GM11168 (cell line): ENCODE data around the gene ARMS2.

Experiments
- in situ Hi-C: fragments of 300-500 bp; cut with MboI; formaldehyde crosslinking; loops from one replicate; pipeline ENCODE4 v1.12.0; 2022; ENCODE audit warnings: low sequenced_read_pairs; ENCODE audit not compliant: unreplicated experiment

ARMS2 gene

DNA sequence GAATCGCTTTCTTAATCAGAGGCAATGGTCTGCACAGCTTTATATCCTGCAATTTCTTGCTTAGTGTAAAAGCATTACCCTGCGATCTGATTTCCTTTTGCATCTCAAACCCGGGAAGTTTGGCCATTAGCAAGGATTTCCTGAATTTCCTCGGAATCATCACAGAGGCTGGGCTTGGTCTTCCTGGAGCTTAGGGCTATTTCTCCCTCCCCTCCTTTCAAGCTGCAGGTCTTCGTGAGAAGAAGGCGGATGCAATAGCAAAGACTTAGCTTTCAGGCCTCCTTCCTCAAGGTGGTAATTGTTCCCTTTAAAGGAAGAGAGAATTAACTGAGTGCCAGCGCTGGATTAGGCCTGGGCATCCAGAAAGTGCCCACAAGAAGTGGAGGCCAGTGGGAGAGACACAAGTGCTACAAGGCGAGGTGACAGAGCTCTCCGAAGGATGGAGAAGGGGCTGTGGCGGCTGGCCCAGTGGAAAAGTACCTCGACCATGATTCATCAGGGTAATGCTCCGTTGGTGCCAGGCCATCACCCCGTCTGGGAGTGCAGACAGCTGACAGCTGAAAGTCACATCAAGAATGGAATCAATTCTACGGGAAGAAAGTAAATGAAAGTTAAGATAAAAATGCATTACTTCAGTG is 4.0 kb upstream of the ARMS2 start:
- in situ Hi-C loops = no loop called here

DNA sequence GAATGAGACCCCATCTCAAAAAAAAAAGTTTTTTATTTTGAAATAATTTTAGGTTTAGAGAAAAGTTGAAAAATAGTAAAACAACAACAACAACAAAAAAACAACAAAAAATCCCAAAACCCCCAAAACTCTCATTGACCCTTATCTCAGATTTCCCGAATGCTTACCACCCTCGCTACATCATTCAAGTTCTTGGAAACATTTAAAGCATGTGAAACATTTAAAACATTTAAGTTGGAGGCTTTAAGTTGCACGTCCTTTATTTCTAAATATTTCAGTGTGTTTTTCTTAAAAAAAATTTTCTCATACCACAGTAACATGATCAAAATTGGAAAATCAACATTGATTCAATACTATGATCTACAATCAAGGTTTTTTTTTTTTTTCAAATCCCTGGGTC is 382 bp upstream of the ARMS2 start:
- in situ Hi-C loops = no loop called here

DNA sequence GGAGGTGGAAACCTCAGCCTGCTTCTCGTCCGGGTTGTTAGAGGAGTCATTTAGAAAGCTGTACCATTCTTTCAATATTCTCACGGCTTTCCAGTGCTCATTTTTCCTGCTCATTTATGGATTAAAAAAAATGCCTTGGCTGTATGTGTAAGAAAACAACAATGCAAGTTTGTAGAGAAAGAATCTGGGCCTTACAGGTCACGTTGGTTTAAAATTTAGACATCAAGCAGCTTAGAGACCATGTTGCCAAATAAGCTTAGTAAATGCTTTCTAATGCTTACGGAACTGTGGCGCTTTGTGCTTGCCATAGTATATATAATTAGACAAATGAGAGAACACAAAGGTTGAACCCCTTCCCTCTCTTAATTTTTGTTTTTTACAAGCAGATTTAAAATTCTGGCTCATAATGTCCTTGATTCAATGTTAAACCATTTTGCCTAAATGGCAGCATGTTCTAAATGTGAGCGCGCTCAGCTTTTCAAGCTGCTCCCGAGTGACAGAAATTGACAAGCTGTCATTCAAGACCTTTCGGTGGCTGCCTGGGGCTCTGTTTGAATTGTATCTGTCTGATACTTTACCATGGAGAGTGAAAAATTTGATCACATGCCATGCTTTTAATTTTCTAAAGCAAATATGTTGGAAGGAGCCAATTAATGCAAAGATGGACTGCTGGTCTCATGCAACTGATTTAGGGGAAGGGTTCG is 1.1 kb downstream of the ARMS2 start:
- in situ Hi-C loops = no loop called here

DNA sequence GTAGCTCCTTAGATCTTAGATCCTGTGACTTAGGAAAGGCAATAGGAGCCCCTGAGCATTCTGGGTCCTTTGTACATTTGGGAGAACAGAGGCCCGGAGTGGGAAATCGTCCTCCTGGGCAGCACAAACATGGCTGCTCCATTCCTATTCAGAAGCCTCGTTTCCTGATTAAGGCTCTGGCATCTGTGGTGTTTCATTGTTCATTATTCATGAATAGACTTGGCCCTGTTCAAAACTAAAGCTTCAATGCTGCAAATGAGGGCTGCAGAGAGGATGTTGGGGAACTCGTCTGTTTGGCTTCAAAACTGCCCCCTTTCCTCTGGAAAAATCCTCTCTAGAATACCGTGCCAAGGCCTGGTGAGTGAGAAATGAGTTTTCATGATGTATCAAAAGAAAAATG is 3.5 kb downstream of the ARMS2 start:
- in situ Hi-C loops = no loop called here

DNA sequence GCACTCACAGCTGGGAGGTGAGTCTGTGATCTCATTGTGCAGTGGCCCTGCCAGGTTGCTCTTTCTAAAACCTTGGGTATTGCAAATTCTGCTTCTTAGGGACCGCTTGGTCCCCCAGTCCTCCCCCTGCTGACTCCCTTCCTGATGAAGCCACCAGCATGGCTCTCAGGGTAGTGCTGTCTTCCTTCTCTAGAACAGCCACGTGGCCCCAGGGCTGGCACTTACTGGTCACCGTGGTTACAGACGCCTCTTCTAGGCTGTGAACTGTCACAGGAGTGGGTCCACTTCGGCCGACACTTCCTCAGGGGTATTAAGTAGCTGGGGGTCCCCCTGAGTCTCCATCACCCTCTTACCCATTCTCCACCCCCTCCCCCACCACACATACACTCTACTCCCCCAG is 4.2 kb downstream of the ARMS2 start:
- in situ Hi-C loops = no loop called here

DNA sequence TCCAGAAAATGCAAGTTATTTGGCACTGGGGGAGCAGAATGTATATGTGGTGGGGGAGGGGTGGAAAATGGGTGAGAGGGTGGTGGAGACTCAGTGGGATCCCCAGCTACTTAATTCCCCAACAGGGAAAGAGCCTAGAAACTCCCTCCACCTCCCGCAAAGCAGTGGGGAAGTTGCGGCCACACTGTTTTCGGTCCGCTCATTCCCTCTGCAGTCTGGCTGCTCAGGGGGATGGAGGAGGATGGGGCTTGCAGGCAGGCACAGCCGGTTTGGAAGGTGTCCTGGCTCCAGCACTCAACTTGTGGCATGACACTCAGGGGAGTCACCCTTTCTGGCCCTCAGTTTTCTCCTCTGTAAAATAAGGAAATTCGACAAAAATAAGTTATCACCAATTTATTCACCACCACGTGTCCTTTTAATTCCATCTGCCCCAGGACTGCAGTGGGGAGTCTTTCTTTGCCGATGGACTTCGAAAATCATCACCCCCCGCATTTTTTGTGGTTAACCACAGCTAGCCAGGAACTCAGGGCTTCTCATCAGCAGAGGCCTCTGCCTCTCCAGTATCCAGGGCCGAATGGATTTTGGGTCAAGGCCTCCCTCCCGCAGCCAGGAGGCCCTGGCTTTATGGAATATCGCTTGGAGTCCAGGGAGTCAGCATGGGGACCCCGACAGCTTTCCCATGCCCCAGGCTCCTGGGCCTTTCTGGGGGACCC is 5.3 kb downstream of the ARMS2 start:
- in situ Hi-C loops = no loop called here

DNA sequence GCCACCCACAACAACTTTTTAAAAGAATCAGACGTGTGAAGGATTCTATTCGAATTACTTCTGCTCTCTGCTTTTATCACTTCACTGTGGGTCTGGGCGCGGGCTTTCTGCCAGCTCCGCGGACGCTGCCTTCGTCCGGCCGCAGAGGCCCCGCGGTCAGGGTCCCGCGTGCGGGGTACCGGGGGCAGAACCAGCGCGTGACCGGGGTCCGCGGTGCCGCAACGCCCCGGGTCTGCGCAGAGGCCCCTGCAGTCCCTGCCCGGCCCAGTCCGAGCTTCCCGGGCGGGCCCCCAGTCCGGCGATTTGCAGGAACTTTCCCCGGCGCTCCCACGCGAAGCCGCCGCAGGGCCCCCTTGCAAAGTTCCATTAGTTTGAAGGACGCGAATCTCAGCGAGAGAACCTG is 6.4 kb downstream of the ARMS2 start:
- in situ Hi-C loops = no loop called here

DNA sequence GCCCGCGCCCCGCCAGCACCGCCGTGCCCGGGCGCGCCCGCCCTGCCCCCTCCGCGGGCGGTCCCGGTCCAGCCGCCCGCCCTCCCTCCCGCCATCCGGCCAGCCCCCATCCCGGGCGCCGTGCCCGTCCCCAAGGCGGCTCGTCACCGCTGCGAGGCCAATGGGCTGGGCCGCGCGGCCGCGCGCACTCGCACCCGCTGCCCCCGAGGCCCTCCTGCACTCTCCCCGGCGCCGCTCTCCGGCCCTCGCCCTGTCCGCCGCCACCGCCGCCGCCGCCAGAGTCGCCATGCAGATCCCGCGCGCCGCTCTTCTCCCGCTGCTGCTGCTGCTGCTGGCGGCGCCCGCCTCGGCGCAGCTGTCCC is 6.9 kb downstream of the ARMS2 start, which contains the start of gene HTRA1:
Gene HTRA1, plus strand, starts transcription at position 187 of the 362 bp plus-strand sequence. Its CDS starts 100 bp downstream, at position 287.
- in situ Hi-C loops = no loop called here

DNA sequence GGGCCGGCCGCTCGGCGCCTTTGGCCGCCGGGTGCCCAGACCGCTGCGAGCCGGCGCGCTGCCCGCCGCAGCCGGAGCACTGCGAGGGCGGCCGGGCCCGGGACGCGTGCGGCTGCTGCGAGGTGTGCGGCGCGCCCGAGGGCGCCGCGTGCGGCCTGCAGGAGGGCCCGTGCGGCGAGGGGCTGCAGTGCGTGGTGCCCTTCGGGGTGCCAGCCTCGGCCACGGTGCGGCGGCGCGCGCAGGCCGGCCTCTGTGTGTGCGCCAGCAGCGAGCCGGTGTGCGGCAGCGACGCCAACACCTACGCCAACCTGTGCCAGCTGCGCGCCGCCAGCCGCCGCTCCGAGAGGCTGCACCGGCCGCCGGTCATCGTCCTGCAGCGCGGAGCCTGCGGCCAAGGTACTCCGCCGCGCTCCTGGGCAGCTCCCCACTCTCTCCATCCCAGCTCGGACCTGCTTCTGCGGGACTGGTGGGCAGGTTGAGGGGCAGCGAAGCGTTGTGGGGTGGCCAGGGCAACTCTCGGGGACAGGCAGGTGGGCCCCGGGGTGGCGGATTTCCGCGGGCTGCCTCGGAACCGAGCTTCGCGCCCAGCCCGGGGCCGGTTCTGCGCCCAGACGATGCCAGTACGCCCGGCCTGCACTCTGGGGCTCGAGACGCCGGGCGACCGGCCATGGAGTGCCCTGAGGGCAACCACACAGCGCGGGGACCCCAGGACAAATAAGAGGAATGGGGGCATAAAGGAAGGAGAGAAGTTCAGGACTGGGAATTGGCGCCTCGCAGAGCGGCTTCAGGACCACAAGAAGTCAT is 7.5 kb downstream of the ARMS2 start:
- in situ Hi-C loops = no loop called here

DNA sequence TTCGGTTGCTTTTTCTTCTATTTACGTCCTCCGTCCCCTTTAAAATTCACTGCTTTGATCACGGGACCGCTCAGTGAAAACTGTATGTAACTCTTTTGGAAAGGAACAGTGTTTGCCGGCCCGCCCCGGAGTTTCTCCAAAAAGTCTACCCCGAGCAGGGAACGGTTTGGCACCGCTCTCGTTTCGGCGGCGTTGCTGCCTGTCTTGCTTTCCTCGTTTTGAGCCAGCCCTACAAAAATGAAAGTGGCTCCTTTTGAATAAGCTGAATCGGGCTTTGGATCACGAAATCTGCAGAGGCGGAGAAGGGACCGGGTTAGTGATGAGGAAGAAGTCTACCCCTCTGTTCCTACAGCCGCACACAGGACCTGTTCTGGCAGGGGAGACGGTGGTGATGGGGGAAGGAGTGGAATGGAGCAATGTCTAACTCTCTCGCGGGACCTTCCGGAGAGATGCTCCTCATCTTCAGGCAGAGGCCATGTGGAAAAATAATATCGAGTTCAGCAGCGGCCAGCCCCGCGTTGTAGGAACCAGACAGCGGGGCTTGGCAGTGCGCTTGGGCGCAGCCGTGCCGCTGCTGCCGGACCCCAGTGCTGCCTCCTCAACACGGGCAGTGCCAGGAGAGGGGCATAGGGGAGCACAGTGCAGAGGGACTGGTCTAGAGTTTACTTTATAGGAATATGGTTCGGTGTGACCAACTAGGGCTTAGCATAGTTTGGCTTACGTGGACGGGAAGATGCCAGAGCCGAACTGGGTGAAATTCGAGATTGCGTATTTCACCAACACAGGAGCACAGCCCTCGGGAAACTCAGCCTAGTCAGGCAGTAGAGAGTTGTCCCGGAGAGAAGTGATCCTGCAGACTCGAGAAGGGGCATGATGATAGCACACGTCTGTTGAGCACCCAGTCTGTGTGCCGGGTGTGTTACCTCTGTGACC is 8.3 kb downstream of the ARMS2 start:
- in situ Hi-C loops = no loop called here

DNA sequence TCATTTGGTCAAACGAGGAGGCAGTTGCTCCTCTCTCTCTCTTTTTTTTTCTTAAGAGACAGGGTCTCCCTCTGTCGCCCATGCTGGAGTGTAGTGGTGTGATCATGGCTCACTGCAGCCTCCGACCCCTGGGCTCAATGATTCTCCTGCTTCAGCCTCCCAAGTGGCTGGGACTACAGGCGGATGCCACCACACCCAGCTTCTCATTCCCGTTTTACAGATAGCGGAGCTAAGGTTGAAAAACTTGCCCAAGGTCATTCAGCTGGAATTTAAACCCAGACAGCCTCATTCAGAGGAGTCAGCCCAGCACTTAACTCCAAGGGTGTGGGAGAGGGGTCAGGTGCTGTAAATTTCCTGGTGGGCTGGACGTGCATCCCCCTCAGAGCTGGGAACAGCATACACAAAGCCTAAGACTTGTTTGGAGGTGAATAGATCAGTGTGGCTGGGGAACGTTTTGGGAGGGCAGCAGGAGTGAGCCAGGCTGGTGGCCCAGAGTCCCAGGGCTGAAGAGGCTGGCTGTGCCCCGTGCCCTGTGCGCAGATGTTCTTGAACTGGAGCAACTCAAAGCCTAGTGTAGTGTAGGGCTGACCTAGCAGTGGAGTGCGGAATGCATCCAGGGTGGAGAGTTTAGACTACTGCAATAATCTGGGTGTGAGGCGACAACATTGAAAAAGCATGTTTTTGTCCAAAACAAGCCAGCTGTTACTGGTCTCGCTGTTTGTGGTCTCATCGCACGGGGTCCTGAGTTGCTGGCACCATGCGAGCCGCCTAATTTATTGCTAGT is 9.2 kb downstream of the ARMS2 start:
- in situ Hi-C loops = no loop called here

DNA sequence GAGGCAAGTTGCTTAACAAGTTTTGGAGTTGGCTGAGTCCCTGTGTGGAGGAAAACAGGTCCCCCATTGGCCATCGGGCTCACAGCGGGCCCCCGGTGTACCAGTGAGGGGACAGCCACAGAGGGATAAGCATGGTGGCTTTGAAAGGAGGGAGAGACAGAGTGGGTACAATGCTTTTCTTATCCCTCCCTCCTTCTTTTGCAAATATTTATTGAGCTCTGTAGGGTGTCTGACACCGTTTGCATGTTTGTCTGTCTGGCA is 9.7 kb downstream of the ARMS2 start:
- in situ Hi-C loops = no loop called here

DNA sequence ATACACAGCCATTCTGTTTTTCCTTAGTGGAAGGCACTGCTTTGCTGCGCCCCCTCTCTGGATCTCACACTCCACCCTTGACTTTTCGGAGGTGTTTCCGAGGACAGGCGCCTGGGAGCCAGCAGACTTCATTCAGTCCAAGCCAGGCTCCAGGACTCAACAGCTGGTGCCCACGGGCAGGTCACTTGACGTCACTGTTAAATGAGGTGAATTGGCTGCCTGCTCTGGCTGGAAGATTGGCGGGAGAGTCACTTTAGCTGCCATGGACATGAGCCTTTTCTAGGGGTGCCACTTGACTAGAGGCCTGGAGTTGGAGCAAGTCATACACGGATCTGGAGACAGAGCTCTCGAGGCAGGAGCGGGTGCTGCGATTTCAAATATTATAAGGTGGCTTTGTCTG is 10.1 kb downstream of the ARMS2 start:
- in situ Hi-C loops = no loop called here

DNA sequence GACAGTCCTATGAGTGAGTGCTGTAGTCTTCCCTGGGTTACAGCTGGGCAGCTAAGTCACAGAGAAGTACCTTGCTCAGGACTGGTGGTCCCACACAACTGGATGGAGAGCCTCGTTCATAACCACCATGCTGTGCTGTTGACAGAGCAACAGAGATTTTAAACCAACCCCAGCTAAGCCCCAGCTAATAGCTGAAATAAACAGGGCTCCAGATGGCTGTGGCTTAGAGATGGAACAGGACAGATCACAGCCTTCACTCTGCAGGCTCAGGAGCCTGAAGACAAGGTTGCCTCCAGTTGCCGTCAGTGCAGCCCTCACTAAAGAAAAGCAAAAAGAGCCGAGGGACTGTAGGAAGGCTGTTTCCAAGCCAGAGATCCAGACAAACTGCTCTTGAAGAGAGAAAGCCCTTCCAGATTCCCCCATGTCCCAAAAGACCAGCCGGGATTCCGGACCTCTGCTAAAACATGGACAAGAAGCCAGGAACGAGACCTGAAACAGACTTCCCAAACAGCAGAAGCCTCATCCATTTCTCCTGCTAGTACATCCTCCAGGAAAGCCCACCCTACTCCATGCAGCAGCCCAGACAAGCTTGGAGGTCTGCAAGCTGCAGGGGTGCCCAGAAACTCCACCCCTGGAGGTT is 11.1 kb downstream of the ARMS2 start:
- in situ Hi-C loops = no loop called here

DNA sequence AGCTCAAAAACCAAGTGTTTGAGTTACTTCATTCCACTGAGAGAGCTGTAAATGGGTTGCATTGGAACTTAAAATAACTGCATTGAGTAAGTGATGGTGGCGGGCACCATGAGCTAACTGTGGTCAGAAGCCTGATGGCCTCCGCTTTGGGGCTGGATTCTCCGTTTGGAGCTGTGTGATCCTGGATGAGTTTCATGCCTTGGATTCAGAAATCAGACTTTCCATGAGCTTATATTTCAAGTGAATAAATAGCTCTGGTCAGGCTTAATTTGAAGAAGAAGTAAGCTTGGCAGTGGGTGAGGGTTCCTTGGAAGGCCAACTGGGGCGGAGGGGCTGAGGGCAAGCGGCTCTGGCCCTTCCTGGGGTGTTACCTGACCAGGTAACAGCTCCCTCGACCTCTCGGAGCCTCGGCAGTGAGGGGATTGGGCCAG is 12.5 kb downstream of the ARMS2 start:
- in situ Hi-C loops = no loop called here

DNA sequence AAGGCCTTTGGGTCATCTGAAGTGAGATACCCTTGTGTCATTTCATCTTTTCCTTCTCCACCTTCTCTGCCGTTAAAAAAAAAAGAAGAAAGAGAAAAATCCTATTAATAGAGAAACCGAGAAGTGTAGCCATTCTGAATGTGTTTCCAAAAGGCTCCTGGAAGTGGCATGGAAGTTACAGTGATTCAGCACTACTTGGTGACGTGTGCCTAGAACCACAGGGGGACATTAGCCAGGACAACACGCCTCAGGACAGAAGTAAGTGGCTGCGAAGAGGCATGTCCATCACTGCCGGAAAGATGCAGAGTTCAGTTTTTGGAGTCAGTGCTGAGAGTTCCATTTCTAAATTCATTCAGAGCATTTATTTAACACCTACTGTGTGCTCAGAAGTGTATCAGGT is 13.2 kb downstream of the ARMS2 start:
- in situ Hi-C loops = no loop called here

DNA sequence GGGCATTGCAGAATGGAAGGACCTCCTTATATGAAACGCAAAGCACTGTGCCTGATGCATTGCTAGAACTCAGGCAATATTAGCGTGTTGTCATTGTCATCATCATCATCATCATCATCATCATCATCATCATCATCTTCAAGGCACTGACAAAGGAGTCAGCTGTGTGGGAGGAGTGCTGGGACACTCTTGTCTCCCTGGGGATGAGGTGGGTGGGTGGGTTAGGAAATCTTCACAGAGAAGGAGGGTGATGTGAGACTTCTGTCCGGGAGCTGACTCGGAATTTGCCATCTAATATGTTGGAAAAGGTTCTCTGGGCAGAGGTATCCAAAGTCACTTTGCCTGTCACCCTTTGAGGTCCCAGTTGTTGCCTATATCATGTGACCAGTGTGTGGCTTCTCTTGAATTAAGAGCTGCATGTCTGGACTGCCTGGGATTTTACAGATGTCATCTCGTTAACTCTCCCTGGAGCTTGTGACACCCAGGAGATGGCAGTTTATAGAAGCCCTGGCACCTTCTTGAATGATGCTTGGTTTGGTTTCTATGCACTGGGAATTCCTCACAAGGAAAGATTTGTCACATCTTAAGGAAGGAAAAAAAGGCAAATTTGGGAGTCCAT is 14.0 kb downstream of the ARMS2 start:
- in situ Hi-C loops = no loop called here
